HCT116 (cell line): ENCODE results near the gene CD22. TPM values are rescaled to one million over a fixed set of nuclear protein-coding genes. Genes with fewer than 3 reads are reported as not detected.

Experiments used
- ATAC-seq: fragments of 200-7000 bp; cut with Tn5 transposase; 2 replicates; pipeline ENCODE4 v1.9.1; 2020; ENCODE audit warnings: mild to moderate bottlenecking, moderate library complexity
- BruUV-seq: library from RNA; stranded (reverse); fragments of 400-500 nt; replicated peaks from 2 replicates; lab custom pipeline; 2021; lab: Mats Ljungman, UMichigan
- CTCF ChIA-PET: fragments of 300-600 bp; sonication (Branson Sonifier 250); formaldehyde crosslinking; loops from one replicate; lab custom pipeline; 2021; ENCODE audit warnings: antibody characterized with exemption; lab: Charles Lee
- POLR2A ChIA-PET: fragments of 300-600, 350-600 bp; sonication (Branson Sonifier 250); formaldehyde crosslinking; loops from one replicate; lab custom pipeline; 2021; ENCODE audit warnings: antibody characterized with exemption; lab: Charles Lee
- RAD21 ChIA-PET, 2 experiments: fragments of 300-600 bp; sonication (Branson Sonifier 250); formaldehyde crosslinking; loops; one replicate each; lab custom pipeline; 2023; ENCODE audit warnings: low total read pairs in 2 of 2; ENCODE audit not compliant: uncharacterized antibody in 2 of 2, unreplicated experiment in 2 of 2, low non-redundant PET in 1 of 2; lab: Charles Lee
- DNase-seq: peaks from one replicate; pipeline ENCODE4 v3.0.0-alpha.2; 2010; ENCODE audit warnings: low read depth, low spot score
- H2AFZ ChIP-seq: fragments of 200-600 bp; shearing (Covaris generic), sonication (generic); 2 replicates; pipeline ENCODE4 v1.6.1; 2017; ENCODE audit warnings: low read depth, mixed run types, mixed read lengths, antibody characterized with exemption, low read length; ENCODE audit not compliant: poor library complexity, severe bottlenecking
- H3K27ac ChIP-seq: 2 replicates; pipeline ENCODE4 v1.5.1; 2012; ENCODE audit warnings: low read depth, low read length
- H3K27me3 ChIP-seq: fragments of 200-600 bp; sonication (generic); 2 replicates; pipeline ENCODE4 v1.6.1; 2016; ENCODE audit warnings: mixed run types, low read length, mixed read lengths; ENCODE audit not compliant: insufficient read depth
- H3K36me3 ChIP-seq, 2 experiments: fragments of 200-500 bp in 1 of 2; fragments of 200-600 bp in 1 of 2; sonication (Bioruptor generic) in 1 of 2; sonication (generic) in 1 of 2; 2 replicates each; pipeline versions ENCODE4 v1.5.1 to v1.6.1; 2014 to 2016; ENCODE audit warnings: low read length in 2 of 2, inconsistent platforms in 1 of 2, mixed read lengths in 1 of 2, mixed run types in 1 of 2; ENCODE audit not compliant: insufficient read depth in 2 of 2, control insufficient read depth in 1 of 2
- H3K4me1 ChIP-seq, 2 experiments: fragments of 200-600 bp in 1 of 2; sonication (generic) in 1 of 2; 2 replicates each; pipeline versions ENCODE4 v1.5.1 to v1.6.1; 2012 to 2017; ENCODE audit warnings: low read length in 2 of 2, inconsistent platforms in 1 of 2, mild to moderate bottlenecking in 1 of 2, mixed read lengths in 1 of 2, mixed run types in 1 of 2, moderate library complexity in 1 of 2; ENCODE audit not compliant: insufficient read depth in 2 of 2, control insufficient read depth in 1 of 2
- H3K4me2 ChIP-seq: fragments of 200-600 bp; sonication (generic); 2 replicates; pipeline ENCODE4 v1.6.1; 2017; ENCODE audit warnings: mixed run types, low read length, mixed read lengths
- H3K4me3 ChIP-seq, 2 experiments: fragments of 200-600 bp in 1 of 2; sonication (generic) in 1 of 2; replicated peaks in 1 of 2; 2 replicates each; pipeline ENCODE4 v1.5.1; 2011 to 2016; ENCODE audit warnings: low read length in 2 of 2, control low read depth in 1 of 2, low read depth in 1 of 2, mild to moderate bottlenecking in 1 of 2, mixed read lengths in 1 of 2, mixed run types in 1 of 2
- H3K79me2 ChIP-seq: fragments of 200-600 bp; sonication (generic); 2 replicates; pipeline ENCODE4 v1.6.1; 2017; ENCODE audit warnings: mild to moderate bottlenecking, mixed run types, low read length, moderate library complexity, mixed read lengths; ENCODE audit not compliant: insufficient read depth
- H3K9ac ChIP-seq: fragments of 200-600 bp; sonication (generic); 2 replicates; pipeline ENCODE4 v1.6.1; 2016; ENCODE audit warnings: low read length, mixed read lengths
- H3K9me2 ChIP-seq: fragments of 200-600 bp; sonication (generic), shearing (Covaris generic); 2 replicates; pipeline ENCODE4 v1.6.1; 2017; ENCODE audit warnings: mixed run types, mild to moderate bottlenecking, moderate library complexity; ENCODE audit not compliant: insufficient read depth
- H3K9me3 ChIP-seq, 2 experiments: fragments of 200-500 bp in 1 of 2; fragments of 200-600 bp in 1 of 2; sonication (Bioruptor generic) in 1 of 2; sonication (generic) in 1 of 2; 2 replicates each; pipeline ENCODE4 v1.6.1; 2014 to 2017; ENCODE audit warnings: low read length in 2 of 2, mixed read lengths in 2 of 2, inconsistent platforms in 1 of 2, low read depth in 1 of 2, mild to moderate bottlenecking in 1 of 2, mixed run types in 1 of 2, moderate library complexity in 1 of 2; ENCODE audit not compliant: control insufficient read depth in 1 of 2, insufficient read depth in 1 of 2
- H4K20me1 ChIP-seq: fragments of 200-600 bp; sonication (generic), shearing (Covaris generic); 2 replicates; pipeline ENCODE4 v1.6.1; 2017; ENCODE audit warnings: mixed run types, mild to moderate bottlenecking, moderate library complexity; ENCODE audit not compliant: insufficient read depth
- EGR1 ChIP-seq: IDR thresholded peaks from 2 replicates; pipeline ENCODE4 v1.6.1; 2012; ENCODE audit warnings: low read depth
- FOSL1 ChIP-seq: IDR thresholded peaks from 2 replicates; pipeline ENCODE4 v1.6.1; 2012; ENCODE audit warnings: low read depth
- POLR2AphosphoS5 ChIP-seq: IDR thresholded peaks from 2 replicates; pipeline ENCODE4 v1.6.1; 2011; ENCODE audit warnings: mild to moderate bottlenecking, low read depth, low read length, moderate library complexity
- SIN3A ChIP-seq: IDR thresholded peaks from 2 replicates; pipeline ENCODE4 v1.6.1; 2012; ENCODE audit warnings: low read depth
- YY1 ChIP-seq: IDR thresholded peaks from 2 replicates; pipeline ENCODE4 v1.6.1; 2011; ENCODE audit warnings: low read length, low read depth, moderate library complexity, mild to moderate bottlenecking; ENCODE audit not compliant: insufficient replicate concordance; ENCODE audit errors: extremely low read depth
- intact Hi-C: fragments of 100-400 bp; cut with micrococcal nuclease; formaldehyde crosslinking; loops from 2 replicates; pipeline ENCODE4 v1.10.0; 2022
- total RNA-seq: library from RNA; stranded (reverse); gene quantifications from one replicate; pipeline ENCODE4 v1.2.1, GENCODE V29; 2021; ENCODE audit not compliant: unreplicated experiment
- TF ChIP-seq, protein P1 (sequence below): IDR thresholded peaks from 2 replicates; pipeline ENCODE4 v1.6.1; 2011; ENCODE audit warnings: mild to moderate bottlenecking, low read length, moderate library complexity; ENCODE audit not compliant: insufficient replicate concordance; ENCODE audit errors: extremely low read depth
- TF ChIP-seq, protein P2 (sequence below): IDR thresholded peaks from 2 replicates; pipeline ENCODE4 v1.6.1; 2012; ENCODE audit warnings: low read depth
- TF ChIP-seq, protein P3 (sequence below), 3 experiments: fragments of 200-600 bp in 1 of 3; sonication (generic) in 1 of 3; IDR thresholded peaks in 2 of 3; conservative IDR thresholded peaks in 1 of 3; 2 replicates each; pipeline ENCODE4 v1.5.1; 2012 to 2017; ENCODE audit warnings: low read depth in 2 of 3, low read length in 2 of 3, antibody characterized with exemption in 1 of 3, borderline replicate concordance in 1 of 3, control low read depth in 1 of 3, mild to moderate bottlenecking in 1 of 3, mixed read lengths in 1 of 3, mixed run types in 1 of 3, moderate library complexity in 1 of 3; ENCODE audit not compliant: insufficient read depth in 1 of 3

The CD22 gene
- total RNA-seq, 1 experiment from 2014 or later: 7.0 TPM

DNA sequence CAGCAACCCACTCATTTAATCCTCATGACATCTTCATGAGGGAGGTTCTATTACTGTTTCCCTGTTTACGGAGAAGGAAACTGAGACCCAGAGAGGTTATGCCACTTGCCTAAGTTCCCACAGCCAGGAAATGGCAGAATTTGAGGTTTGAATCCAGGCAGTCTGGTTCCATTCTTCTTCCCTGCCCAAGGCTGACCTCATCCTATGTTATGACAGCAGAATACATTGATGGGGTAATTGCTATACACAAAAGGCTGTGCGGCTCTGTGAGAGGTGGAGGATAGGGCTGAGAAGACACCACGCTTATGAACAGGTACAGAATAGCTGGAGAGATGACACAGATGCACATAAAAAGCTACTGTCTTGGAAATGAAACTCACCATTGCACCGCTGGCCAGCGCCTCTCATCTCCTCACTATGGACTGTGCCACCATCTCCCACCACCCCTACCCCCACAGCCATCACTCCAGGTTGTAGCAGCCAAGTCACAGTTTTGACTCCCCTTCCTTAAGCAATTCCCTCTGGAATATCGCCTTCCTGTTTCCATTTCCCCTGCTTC, 25.6 kb upstream of the CD22 start:
- Histone ChIP-seq H3K79me2 (no peaks in the 10 kb centered on the region), H3K9me3 (no peaks in the 10 kb centered on the region), H3K9me2 (no peaks in the 10 kb centered on the region), H2AFZ (no peak overlapping the region), H3K4me1 (no peaks in the 10 kb centered on the region; a peak in 1 of 4 replicates), H3K4me3 (no peak overlapping the region), H3K36me3 (no peaks in the 10 kb centered on the region), H3K4me2 (no peak overlapping the region), H4K20me1 (no peaks in the 10 kb centered on the region), H3K9ac (no peak overlapping the region), H3K27ac (no peak overlapping the region), H3K27me3 (no peaks in the 10 kb centered on the region)
- BruUV-seq: no TSS peak
- no peak for TF ChIP-seq POLR2AphosphoS5
- TF ChIP-seq, protein P1, sequence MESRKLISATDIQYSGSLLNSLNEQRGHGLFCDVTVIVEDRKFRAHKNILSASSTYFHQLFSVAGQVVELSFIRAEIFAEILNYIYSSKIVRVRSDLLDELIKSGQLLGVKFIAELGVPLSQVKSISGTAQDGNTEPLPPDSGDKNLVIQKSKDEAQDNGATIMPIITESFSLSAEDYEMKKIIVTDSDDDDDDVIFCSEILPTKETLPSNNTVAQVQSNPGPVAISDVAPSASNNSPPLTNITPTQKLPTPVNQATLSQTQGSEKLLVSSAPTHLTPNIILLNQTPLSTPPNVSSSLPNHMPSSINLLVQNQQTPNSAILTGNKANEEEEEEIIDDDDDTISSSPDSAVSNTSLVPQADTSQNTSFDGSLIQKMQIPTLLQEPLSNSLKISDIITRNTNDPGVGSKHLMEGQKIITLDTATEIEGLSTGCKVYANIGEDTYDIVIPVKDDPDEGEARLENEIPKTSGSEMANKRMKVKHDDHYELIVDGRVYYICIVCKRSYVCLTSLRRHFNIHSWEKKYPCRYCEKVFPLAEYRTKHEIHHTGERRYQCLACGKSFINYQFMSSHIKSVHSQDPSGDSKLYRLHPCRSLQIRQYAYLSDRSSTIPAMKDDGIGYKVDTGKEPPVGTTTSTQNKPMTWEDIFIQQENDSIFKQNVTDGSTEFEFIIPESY: no peak
- TF ChIP-seq, protein P2, sequence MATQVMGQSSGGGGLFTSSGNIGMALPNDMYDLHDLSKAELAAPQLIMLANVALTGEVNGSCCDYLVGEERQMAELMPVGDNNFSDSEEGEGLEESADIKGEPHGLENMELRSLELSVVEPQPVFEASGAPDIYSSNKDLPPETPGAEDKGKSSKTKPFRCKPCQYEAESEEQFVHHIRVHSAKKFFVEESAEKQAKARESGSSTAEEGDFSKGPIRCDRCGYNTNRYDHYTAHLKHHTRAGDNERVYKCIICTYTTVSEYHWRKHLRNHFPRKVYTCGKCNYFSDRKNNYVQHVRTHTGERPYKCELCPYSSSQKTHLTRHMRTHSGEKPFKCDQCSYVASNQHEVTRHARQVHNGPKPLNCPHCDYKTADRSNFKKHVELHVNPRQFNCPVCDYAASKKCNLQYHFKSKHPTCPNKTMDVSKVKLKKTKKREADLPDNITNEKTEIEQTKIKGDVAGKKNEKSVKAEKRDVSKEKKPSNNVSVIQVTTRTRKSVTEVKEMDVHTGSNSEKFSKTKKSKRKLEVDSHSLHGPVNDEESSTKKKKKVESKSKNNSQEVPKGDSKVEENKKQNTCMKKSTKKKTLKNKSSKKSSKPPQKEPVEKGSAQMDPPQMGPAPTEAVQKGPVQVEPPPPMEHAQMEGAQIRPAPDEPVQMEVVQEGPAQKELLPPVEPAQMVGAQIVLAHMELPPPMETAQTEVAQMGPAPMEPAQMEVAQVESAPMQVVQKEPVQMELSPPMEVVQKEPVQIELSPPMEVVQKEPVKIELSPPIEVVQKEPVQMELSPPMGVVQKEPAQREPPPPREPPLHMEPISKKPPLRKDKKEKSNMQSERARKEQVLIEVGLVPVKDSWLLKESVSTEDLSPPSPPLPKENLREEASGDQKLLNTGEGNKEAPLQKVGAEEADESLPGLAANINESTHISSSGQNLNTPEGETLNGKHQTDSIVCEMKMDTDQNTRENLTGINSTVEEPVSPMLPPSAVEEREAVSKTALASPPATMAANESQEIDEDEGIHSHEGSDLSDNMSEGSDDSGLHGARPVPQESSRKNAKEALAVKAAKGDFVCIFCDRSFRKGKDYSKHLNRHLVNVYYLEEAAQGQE: no peak
- TF ChIP-seq SIN3A: no peak
- TF ChIP-seq FOSL1: no peak
- TF ChIP-seq, protein P3, sequence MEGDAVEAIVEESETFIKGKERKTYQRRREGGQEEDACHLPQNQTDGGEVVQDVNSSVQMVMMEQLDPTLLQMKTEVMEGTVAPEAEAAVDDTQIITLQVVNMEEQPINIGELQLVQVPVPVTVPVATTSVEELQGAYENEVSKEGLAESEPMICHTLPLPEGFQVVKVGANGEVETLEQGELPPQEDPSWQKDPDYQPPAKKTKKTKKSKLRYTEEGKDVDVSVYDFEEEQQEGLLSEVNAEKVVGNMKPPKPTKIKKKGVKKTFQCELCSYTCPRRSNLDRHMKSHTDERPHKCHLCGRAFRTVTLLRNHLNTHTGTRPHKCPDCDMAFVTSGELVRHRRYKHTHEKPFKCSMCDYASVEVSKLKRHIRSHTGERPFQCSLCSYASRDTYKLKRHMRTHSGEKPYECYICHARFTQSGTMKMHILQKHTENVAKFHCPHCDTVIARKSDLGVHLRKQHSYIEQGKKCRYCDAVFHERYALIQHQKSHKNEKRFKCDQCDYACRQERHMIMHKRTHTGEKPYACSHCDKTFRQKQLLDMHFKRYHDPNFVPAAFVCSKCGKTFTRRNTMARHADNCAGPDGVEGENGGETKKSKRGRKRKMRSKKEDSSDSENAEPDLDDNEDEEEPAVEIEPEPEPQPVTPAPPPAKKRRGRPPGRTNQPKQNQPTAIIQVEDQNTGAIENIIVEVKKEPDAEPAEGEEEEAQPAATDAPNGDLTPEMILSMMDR (IDR thresholded peaks at IDR 0.05 in 2 of 3, conservative IDR thresholded peaks at IDR 0.05 in 1 of 3; ENCODE audit: borderline replicate concordance in 1 of 3, insufficient read depth in 1 of 3, low read depth in 2 of 3, low read length in 2 of 3): no peak
- no peak for TF ChIP-seq EGR1
- no peak for TF ChIP-seq YY1
- DNase-seq: no peak
- ChIA-PET CTCF (no interaction called here), RAD21 (no interaction called here), POLR2A (no interaction called here)
- no peak for ATAC-seq
- intact Hi-C loops: no loop called here
